ENCODE results near the gene ZNF716. TPM values are rescaled to one million over a fixed set of nuclear protein-coding genes. Genes with fewer than 3 reads are reported as not detected.
"Not testable (repeated sequence)": the region's sequence is repeated elsewhere in the genome, so short reads cannot be mapped to it uniquely, and the experiment has no call there.

The ZNF716 gene
- total and polyA plus RNA-seq, 3 experiments from 2014 or later: not detected

GRCh38 chr7:57437581-57437980 lies 12.4 kb upstream of the ZNF716 start:
- Mint-ChIP-seq H3K4me3 (no peak overlapping the region), H3K27ac (no peak overlapping the region), H3K9me3 (peaks cover 10 to 23% (median 15%) of the 10 kb centered on the region in 5 donors), H3K4me1 (no peaks in the 10 kb centered on the region), H3K36me3 (peaks cover 0 to 2% (median 0%) of the 10 kb centered on the region in 3 donors), H3K27me3 (no peaks in the 10 kb centered on the region)
- ChIA-PET CTCF (no interaction called here), POLR2A (no interaction called here)
- Histone ChIP-seq H3K9me3 (ENCODE audit: low read length) (no peaks in the 10 kb centered on the region), H3K27me3 (ENCODE audit: insufficient read depth, low read length, poor library complexity, severe bottlenecking) (no peaks in the 10 kb centered on the region), H3K4me1 (ENCODE audit: insufficient read depth, low read length) (no peaks in the 10 kb centered on the region), H3K36me3 (ENCODE audit: insufficient read depth, low read length) (no peaks in the 10 kb centered on the region), H3K27ac (ENCODE audit: low read depth, low read length) (no peak overlapping the region), H3K4me3 (ENCODE audit: low read length) (no peak overlapping the region)
- no peak for DNase-seq

- H3K27ac ChIP-seq (ENCODE audit: low read depth, low read length): no peak overlapping the region
- H3K9me3 ChIP-seq (ENCODE audit: low read length): no peaks in the 10 kb centered on the region
- ChIA-PET CTCF (no interaction called here), POLR2A (no interaction called here)
- no peak overlapping the region for H3K4me3 ChIP-seq (ENCODE audit: low read length)
- DNase-seq: no peak
- H3K27ac Mint-ChIP-seq: no peak overlapping the region
- H3K27me3 Mint-ChIP-seq: no peaks in the 10 kb centered on the region
- H3K36me3 Mint-ChIP-seq: peaks cover 0 to 2% (median 0%) of the 10 kb centered on the region in 3 donors
- H3K4me3 Mint-ChIP-seq: no peak overlapping the region
- H3K36me3 ChIP-seq (ENCODE audit: insufficient read depth, low read length): no peaks in the 10 kb centered on the region
- H3K9me3 Mint-ChIP-seq: peaks cover 10 to 23% (median 19%) of the 10 kb centered on the region in 5 donors
- H3K27me3 ChIP-seq (ENCODE audit: insufficient read depth, low read length, poor library complexity, severe bottlenecking): no peaks in the 10 kb centered on the region
- H3K4me1 ChIP-seq (ENCODE audit: insufficient read depth, low read length): no peaks in the 10 kb centered on the region
- H3K4me1 Mint-ChIP-seq: no peaks in the 10 kb centered on the region
Measured at GRCh38 chr7:57438244-57438643, 11.7 kb upstream of the ZNF716 start.

GRCh38 chr7:57443567-57443966 lies 6.4 kb upstream of the ZNF716 start:
- no peaks in the 10 kb centered on the region for H3K36me3 Mint-ChIP-seq
- Histone ChIP-seq H3K9me3 (ENCODE audit: low read length) (no peaks in the 10 kb centered on the region), H3K4me3 (ENCODE audit: low read length) (no peak overlapping the region), H3K4me1 (ENCODE audit: insufficient read depth, low read length) (no peaks in the 10 kb centered on the region), H3K27me3 (ENCODE audit: insufficient read depth, low read length, poor library complexity, severe bottlenecking) (no peaks in the 10 kb centered on the region), H3K36me3 (ENCODE audit: insufficient read depth, low read length) (no peaks in the 10 kb centered on the region), H3K27ac (ENCODE audit: low read depth, low read length) (no peak overlapping the region)
- no peak overlapping the region for H3K4me3 Mint-ChIP-seq
- DNase-seq: no peak
- H3K27me3 Mint-ChIP-seq: no peaks in the 10 kb centered on the region
- no peaks in the 10 kb centered on the region for H3K4me1 Mint-ChIP-seq
- H3K9me3 Mint-ChIP-seq: peaks cover 0 to 24% (median 18%) of the 10 kb centered on the region in 5 donors
- ChIA-PET POLR2A (no interaction called here), CTCF (no interaction called here)
- H3K27ac Mint-ChIP-seq: no peak overlapping the region

GRCh38 chr7:57469186-57469828 lies 19.3 kb downstream of the ZNF716 start:
- H3K4me3 ChIP-seq (ENCODE audit: low read length); H3K27ac ChIP-seq (ENCODE audit: low read depth, low read length); H3K4me1 Mint-ChIP-seq; H3K4me3 Mint-ChIP-seq; H3K36me3 Mint-ChIP-seq; H3K4me1 ChIP-seq (ENCODE audit: insufficient read depth, low read length); H3K27me3 Mint-ChIP-seq; POLR2A ChIA-PET; H3K27me3 ChIP-seq (ENCODE audit: insufficient read depth, low read length, poor library complexity, severe bottlenecking); H3K36me3 ChIP-seq (ENCODE audit: insufficient read depth, low read length); DNase-seq; H3K27ac Mint-ChIP-seq; CTCF ChIA-PET: not testable (repeated sequence)
- H3K9me3 ChIP-seq (ENCODE audit: low read length): peaks cover 14% of the 10 kb centered on the region
- H3K9me3 Mint-ChIP-seq: peaks cover 36 to 61% (median 55%) of the 10 kb centered on the region in 5 donors

GRCh38 chr7:57480304-57480703 lies 30.3 kb downstream of the ZNF716 start:
- H3K36me3 Mint-ChIP-seq; H3K4me1 ChIP-seq (ENCODE audit: insufficient read depth, low read length); H3K27ac ChIP-seq (ENCODE audit: low read depth, low read length); H3K4me3 ChIP-seq (ENCODE audit: low read length); H3K9me3 ChIP-seq (ENCODE audit: low read length); POLR2A ChIA-PET; H3K4me3 Mint-ChIP-seq; H3K27ac Mint-ChIP-seq; H3K27me3 ChIP-seq (ENCODE audit: insufficient read depth, low read length, poor library complexity, severe bottlenecking); DNase-seq; H3K4me1 Mint-ChIP-seq; CTCF ChIA-PET; H3K27me3 Mint-ChIP-seq; H3K36me3 ChIP-seq (ENCODE audit: insufficient read depth, low read length): not testable (repeated sequence)
- H3K9me3 Mint-ChIP-seq: peaks cover 12 to 29% (median 17%) of the 10 kb centered on the region in 5 donors

- H3K4me1 Mint-ChIP-seq; H3K4me3 ChIP-seq (ENCODE audit: low read length); H3K27ac ChIP-seq (ENCODE audit: low read depth, low read length); CTCF ChIA-PET; H3K4me3 Mint-ChIP-seq; H3K36me3 Mint-ChIP-seq; H3K27ac Mint-ChIP-seq; H3K36me3 ChIP-seq (ENCODE audit: insufficient read depth, low read length); H3K4me1 ChIP-seq (ENCODE audit: insufficient read depth, low read length); H3K27me3 ChIP-seq (ENCODE audit: insufficient read depth, low read length, poor library complexity, severe bottlenecking); H3K9me3 ChIP-seq (ENCODE audit: low read length); DNase-seq; H3K27me3 Mint-ChIP-seq; POLR2A ChIA-PET: not testable (repeated sequence)
- H3K9me3 Mint-ChIP-seq: peaks cover 5 to 24% (median 11%) of the 10 kb centered on the region in 5 donors
Measured at GRCh38 chr7:57485022-57485421, 35.0 kb downstream of the ZNF716 start.

- Histone ChIP-seq H3K4me1 (ENCODE audit: insufficient read depth, low read length) (no peaks in the 10 kb centered on the region), H3K27ac (ENCODE audit: low read depth, low read length) (no peak overlapping the region), H3K27me3 (ENCODE audit: insufficient read depth, low read length, poor library complexity, severe bottlenecking) (no peaks in the 10 kb centered on the region), H3K4me3 (ENCODE audit: low read length) (no peak overlapping the region), H3K36me3 (ENCODE audit: insufficient read depth, low read length) (no peaks in the 10 kb centered on the region), H3K9me3 (ENCODE audit: low read length) (peaks cover 10% of the 10 kb centered on the region)
- DNase-seq: no peak
- Mint-ChIP-seq H3K9me3 (peaks cover 5 to 13% (median 7%) of the 10 kb centered on the region in 5 donors), H3K27ac (no peak overlapping the region), H3K4me3 (no peak overlapping the region), H3K36me3 (peaks cover 0 to 1% (median 0%) of the 10 kb centered on the region in 3 donors), H3K4me1 (no peaks in the 10 kb centered on the region), H3K27me3 (no peaks in the 10 kb centered on the region)
- ChIA-PET CTCF (no interaction called here), POLR2A (no interaction called here)
Measured at GRCh38 chr7:57487957-57488356, 38.0 kb downstream of the ZNF716 start.

GRCh38 chr7:57495111-57495510 lies 45.1 kb downstream of the ZNF716 start:
- not testable (repeated sequence) for H3K4me3 Mint-ChIP-seq

GRCh38 chr7:57496395-57496794 lies 46.4 kb downstream of the ZNF716 start:
- Mint-ChIP-seq H3K4me1 (no peaks in the 10 kb centered on the region), H3K4me3 (no peak overlapping the region), H3K36me3 (no peaks in the 10 kb centered on the region), H3K9me3 (peaks cover 0 to 18% (median 7%) of the 10 kb centered on the region in 5 donors), H3K27me3 (no peaks in the 10 kb centered on the region), H3K27ac (no peak overlapping the region)
- H3K27me3 ChIP-seq (ENCODE audit: insufficient read depth, low read length, poor library complexity, severe bottlenecking): no peaks in the 10 kb centered on the region
- H3K36me3 ChIP-seq (ENCODE audit: insufficient read depth, low read length): no peaks in the 10 kb centered on the region
- H3K9me3 ChIP-seq (ENCODE audit: low read length): no peaks in the 10 kb centered on the region
- no peak overlapping the region for H3K27ac ChIP-seq (ENCODE audit: low read depth, low read length)
- CTCF ChIA-PET: no interaction called here
- no peak for DNase-seq
- H3K4me1 ChIP-seq (ENCODE audit: insufficient read depth, low read length): no peaks in the 10 kb centered on the region
- POLR2A ChIA-PET: no interaction called here
- no peak overlapping the region for H3K4me3 ChIP-seq (ENCODE audit: low read length)

More at GRCh38 chr7:57495111-57495510, 45.1 kb downstream of the ZNF716 start:
- H3K27me3 ChIP-seq (ENCODE audit: insufficient read depth, low read length, poor library complexity, severe bottlenecking); DNase-seq; H3K36me3 ChIP-seq (ENCODE audit: insufficient read depth, low read length); H3K4me1 ChIP-seq (ENCODE audit: insufficient read depth, low read length); H3K27me3 Mint-ChIP-seq; H3K27ac Mint-ChIP-seq; H3K4me1 Mint-ChIP-seq; H3K36me3 Mint-ChIP-seq; H3K4me3 ChIP-seq (ENCODE audit: low read length); H3K9me3 ChIP-seq (ENCODE audit: low read length); H3K27ac ChIP-seq (ENCODE audit: low read depth, low read length); CTCF ChIA-PET; POLR2A ChIA-PET: not testable (repeated sequence)
- H3K9me3 Mint-ChIP-seq: peaks cover 0 to 14% (median 11%) of the 10 kb centered on the region in 5 donors

Measured in CD8-positive, alpha-beta memory T cell (primary cell).